Measurements from ENCODE around the gene SF3A2.
A peak's percentile ranks its signal among the peaks of the same experiment; 100 is the strongest.

Gene SF3A2

GRCh38 chr19:2287585-2288337, 51.1 kb downstream of the SF3A2 start:
- POLR2A ChIA-PET = interaction anchor here (0.7 to 2.9 kb wide), 6 partner anchors 9 to 45 kb away, joined by 3 to 13 read pairs (median 6); partner anchors contain the start of genes LSM7 and SPPL2B
- CTCF ChIA-PET = interaction anchor here (0.9 to 2.7 kb wide), 5 partner anchors 10 to 105 kb away, joined by 3 to 23 read pairs (median 5); no protein-coding TSS in a partner anchor
- no peak overlapping the region for H3K27ac ChIP-seq (ENCODE audit: insufficient read depth in 1 of 2, low read depth in 1 of 2, low read length in 2 of 2, poor library complexity in 1 of 2, severe bottlenecking in 2 of 2)
- peak in 1 of 3 donors; percentile 47 for DNase-seq
- peaks cover 0 to 67% (median 61%) of the 10 kb centered on the region in 4 experiments for H3K4me1 ChIP-seq (ENCODE audit: control extremely low read depth in 1 of 4, control insufficient read depth in 4 of 4, insufficient read depth in 4 of 4, low read length in 3 of 4)
- H3K36me3 ChIP-seq (ENCODE audit: control insufficient read depth in 4 of 4, insufficient read depth in 4 of 4, low read length in 3 of 4) = peaks cover 0 to 9% (median 3%) of the 10 kb centered on the region in 4 experiments
- peak overlapping the region in 2 of 7 experiments; percentile 1 to 9 for H3K4me3 ChIP-seq (ENCODE audit: control insufficient read depth in 1 of 7, extremely low read depth in 1 of 7, insufficient read depth in 4 of 7, low read depth in 2 of 7, low read length in 6 of 7)
- H3K9me3 ChIP-seq (ENCODE audit: control extremely low read depth in 1 of 5, control insufficient read depth in 4 of 5, insufficient read depth in 2 of 5, low read depth in 1 of 5, low read length in 4 of 5) = no peaks in the 10 kb centered on the region
- H3K27me3 ChIP-seq (replicated peaks in 2 of 5; ENCODE audit: control insufficient read depth in 4 of 5, insufficient read depth in 5 of 5, low read length in 4 of 5) = no peaks in the 10 kb centered on the region
- WGBS (ENCODE audit: insufficient coverage) = 44% methylated on average over 12 of the region's 13 CpGs

- POLR2A ChIA-PET = interaction anchor here (0.7 to 2.9 kb wide), 7 partner anchors 9 to 44 kb away, joined by 3 to 13 read pairs (median 5); partner anchors contain the start of genes LSM7 and SPPL2B
- peak in 1 of 3 donors; percentile 11 for DNase-seq
- peak overlapping the region in 2 of 7 experiments; percentile 9 to 85 for H3K4me3 ChIP-seq (ENCODE audit: control insufficient read depth in 1 of 7, extremely low read depth in 1 of 7, insufficient read depth in 4 of 7, low read depth in 2 of 7, low read length in 6 of 7)
- WGBS (ENCODE audit: insufficient coverage) = 96% methylated on average over 14 of the region's 17 CpGs
- H3K9me3 ChIP-seq (ENCODE audit: control extremely low read depth in 1 of 5, control insufficient read depth in 4 of 5, insufficient read depth in 2 of 5, low read depth in 1 of 5, low read length in 4 of 5) = no peaks in the 10 kb centered on the region
- H3K27ac ChIP-seq (ENCODE audit: insufficient read depth in 1 of 2, low read depth in 1 of 2, low read length in 2 of 2, poor library complexity in 1 of 2, severe bottlenecking in 2 of 2) = peak overlapping the region in 1 of 2 experiments; percentile 81
- H3K36me3 ChIP-seq (ENCODE audit: control insufficient read depth in 4 of 4, insufficient read depth in 4 of 4, low read length in 3 of 4) = peaks cover 0 to 11% (median 5%) of the 10 kb centered on the region in 4 experiments
- peaks cover 0 to 65% (median 60%) of the 10 kb centered on the region in 4 experiments for H3K4me1 ChIP-seq (ENCODE audit: control extremely low read depth in 1 of 4, control insufficient read depth in 4 of 4, insufficient read depth in 4 of 4, low read length in 3 of 4)
- H3K27me3 ChIP-seq (replicated peaks in 2 of 5; ENCODE audit: control insufficient read depth in 4 of 5, insufficient read depth in 5 of 5, low read length in 4 of 5) = no peaks in the 10 kb centered on the region
- CTCF ChIA-PET = interaction anchor here (0.9 to 2.7 kb wide), 7 partner anchors 13 to 104 kb away, joined by 3 to 23 read pairs (median 3); no protein-coding TSS in a partner anchor
These were observed 51.8 kb downstream of the SF3A2 start for GRCh38 chr19:2288338-2288817.

GRCh38 chr19:2288818-2289713, 52.4 kb downstream of the SF3A2 start:
- POLR2A ChIA-PET = interaction anchor here (1.0 to 2.9 kb wide), 8 partner anchors 10 to 44 kb away, joined by 3 to 13 read pairs (median 4); no protein-coding TSS in a partner anchor
- peaks cover 0 to 72% (median 67%) of the 10 kb centered on the region in 4 experiments for H3K4me1 ChIP-seq (ENCODE audit: control extremely low read depth in 1 of 4, control insufficient read depth in 4 of 4, insufficient read depth in 4 of 4, low read length in 3 of 4)
- peak overlapping the region in 5 of 7 experiments; percentile 40 to 85 (median 79) for H3K4me3 ChIP-seq (ENCODE audit: control insufficient read depth in 1 of 7, extremely low read depth in 1 of 7, insufficient read depth in 4 of 7, low read depth in 2 of 7, low read length in 6 of 7)

GRCh38 chr19:2289714-2290435, 53.3 kb downstream of the SF3A2 start:
- Histone ChIP-seq H3K4me3 (ENCODE audit: control insufficient read depth in 1 of 7, extremely low read depth in 1 of 7, insufficient read depth in 4 of 7, low read depth in 2 of 7, low read length in 6 of 7) (peak overlapping the region; percentile 44 to 85 (median 74)), H3K36me3 (ENCODE audit: control insufficient read depth in 4 of 4, insufficient read depth in 4 of 4, low read length in 3 of 4) (peaks cover 0 to 23% (median 10%) of the 10 kb centered on the region in 4 experiments), H3K4me1 (ENCODE audit: control extremely low read depth in 1 of 4, control insufficient read depth in 4 of 4, insufficient read depth in 4 of 4, low read length in 3 of 4) (peaks cover 0 to 76% (median 72%) of the 10 kb centered on the region in 4 experiments), H3K9me3 (ENCODE audit: control extremely low read depth in 1 of 5, control insufficient read depth in 4 of 5, insufficient read depth in 2 of 5, low read depth in 1 of 5, low read length in 4 of 5) (no peaks in the 10 kb centered on the region), H3K27me3 (replicated peaks in 2 of 5; ENCODE audit: control insufficient read depth in 4 of 5, insufficient read depth in 5 of 5, low read length in 4 of 5) (no peaks in the 10 kb centered on the region), H3K27ac (ENCODE audit: insufficient read depth in 1 of 2, low read depth in 1 of 2, low read length in 2 of 2, poor library complexity in 1 of 2, severe bottlenecking in 2 of 2) (peak overlapping the region; percentile 50 to 81)
- whole genome bisulfite sequencing (ENCODE audit: insufficient coverage) = under 1% methylated on average over 67 of the region's 74 CpGs
- POLR2A ChIA-PET = interaction anchor here (1.0 to 2.9 kb wide), 10 partner anchors 11 to 43 kb away, joined by 3 to 13 read pairs (median 4); no protein-coding TSS in a partner anchor
- CTCF ChIA-PET = interaction anchor here (1.2 to 2.7 kb wide), 5 partner anchors 11 to 44 kb away, joined by 3 to 23 read pairs (median 3); no protein-coding TSS in a partner anchor
- peak; percentile 87 to 96 (median 95) for DNase-seq

More at GRCh38 chr19:2288818-2289713, 52.4 kb downstream of the SF3A2 start:
- Histone ChIP-seq H3K36me3 (ENCODE audit: control insufficient read depth in 4 of 4, insufficient read depth in 4 of 4, low read length in 3 of 4) (peaks cover 0 to 18% (median 8%) of the 10 kb centered on the region in 4 experiments), H3K27ac (ENCODE audit: insufficient read depth in 1 of 2, low read depth in 1 of 2, low read length in 2 of 2, poor library complexity in 1 of 2, severe bottlenecking in 2 of 2) (peak overlapping the region; percentile 40 to 81), H3K27me3 (replicated peaks in 2 of 5; ENCODE audit: control insufficient read depth in 4 of 5, insufficient read depth in 5 of 5, low read length in 4 of 5) (no peaks in the 10 kb centered on the region), H3K9me3 (ENCODE audit: control extremely low read depth in 1 of 5, control insufficient read depth in 4 of 5, insufficient read depth in 2 of 5, low read depth in 1 of 5, low read length in 4 of 5) (no peaks in the 10 kb centered on the region)
- WGBS (ENCODE audit: insufficient coverage) = 31% methylated on average over 22 of the region's 28 CpGs
- peak in 1 of 3 donors; percentile 46 for DNase-seq
- CTCF ChIA-PET = interaction anchor here (0.9 to 2.7 kb wide), 6 partner anchors 10 to 96 kb away, joined by 3 to 23 read pairs (median 3); no protein-coding TSS in a partner anchor

GRCh38 chr19:2290441-2291184, 54.0 kb downstream of the SF3A2 start:
- ChIA-PET CTCF (interaction anchor here (1.0 to 2.2 kb wide), 4 partner anchors 15 to 43 kb away, joined by 3 to 10 read pairs (median 3); no protein-coding TSS in a partner anchor), POLR2A (interaction anchor here (0.6 to 1.7 kb wide), 5 partner anchors 11 to 35 kb away, joined by 3 to 7 read pairs (median 6); no protein-coding TSS in a partner anchor)
- Histone ChIP-seq H3K9me3 (ENCODE audit: control extremely low read depth in 1 of 5, control insufficient read depth in 4 of 5, insufficient read depth in 2 of 5, low read depth in 1 of 5, low read length in 4 of 5) (no peaks in the 10 kb centered on the region), H3K27ac (ENCODE audit: insufficient read depth in 1 of 2, low read depth in 1 of 2, low read length in 2 of 2, poor library complexity in 1 of 2, severe bottlenecking in 2 of 2) (peak overlapping the region; percentile 50 to 81), H3K4me1 (ENCODE audit: control extremely low read depth in 1 of 4, control insufficient read depth in 4 of 4, insufficient read depth in 4 of 4, low read length in 3 of 4) (peaks cover 0 to 78% (median 73%) of the 10 kb centered on the region in 4 experiments), H3K4me3 (ENCODE audit: control insufficient read depth in 1 of 7, extremely low read depth in 1 of 7, insufficient read depth in 4 of 7, low read depth in 2 of 7, low read length in 6 of 7) (peak overlapping the region; percentile 44 to 85 (median 74)), H3K27me3 (replicated peaks in 2 of 5; ENCODE audit: control insufficient read depth in 4 of 5, insufficient read depth in 5 of 5, low read length in 4 of 5) (no peaks in the 10 kb centered on the region), H3K36me3 (ENCODE audit: control insufficient read depth in 4 of 4, insufficient read depth in 4 of 4, low read length in 3 of 4) (peaks cover 0 to 30% (median 15%) of the 10 kb centered on the region in 4 experiments)
- WGBS (ENCODE audit: insufficient coverage) = 4% methylated on average over 78 of the region's 82 CpGs
- peak in 2 of 3 donors; percentile 72 to 77 for DNase-seq

Measured in common myeloid progenitor, CD34-positive (primary cell).